Stimulated activated CD4-positive, alpha-beta T cell treated with anti-CD3 and anti-CD28 coated beads, TNF-alpha, amount 100 ng/mL, for 4 hours (primary cell): ENCODE measurements around the gene PRG3.
A peak's percentile ranks its signal among the peaks of the same experiment; 100 is the strongest.
"Not testable (repeated sequence)": the region's sequence is repeated elsewhere in the genome, so short reads cannot be mapped to it uniquely, and the experiment has no call there.

ENCODE experiments used
- DNase-seq, 3 experiments: peaks; one replicate each; pipeline ENCODE4 v3.0.0-alpha.2; 2020; ENCODE audit warnings: low read depth in 3 of 3

The PRG3 gene

GRCh38 chr11:57338142-57338541 is 42.8 kb downstream of the PRG3 start, which contains the start of gene P2RX3:
Gene P2RX3 (plus strand): TSS chr11:57338352. CDS start chr11:57338551, 199 bp downstream.
- no peak for DNase-seq

GRCh38 chr11:57336856-57337255 is 44.1 kb downstream of the PRG3 start:
- DNase-seq: not testable (repeated sequence)

GRCh38 chr11:57336111-57336666 is 44.8 kb downstream of the PRG3 start:
- DNase-seq: no peak

GRCh38 chr11:57335343-57336110 is 45.4 kb downstream of the PRG3 start, which contains the start of gene SSRP1:
Gene SSRP1 (minus strand): TSS chr11:57335892. CDS start chr11:57335121, 771 bp downstream.
- peak; percentile 72 to 79 (median 77) for DNase-seq

- DNase-seq: no peak
These were observed 46.0 kb downstream of the PRG3 start for GRCh38 chr11:57335023-57335342.

GRCh38 chr11:57332694-57333440 is 48.1 kb downstream of the PRG3 start:
- DNase-seq: no peak

- no peak for DNase-seq
These were observed 49.2 kb downstream of the PRG3 start for GRCh38 chr11:57331720-57332119.

- DNase-seq: no peak
These were observed 50.9 kb downstream of the PRG3 start for GRCh38 chr11:57330029-57330428.

GRCh38 chr11:57327721-57328120 is 53.2 kb downstream of the PRG3 start:
- DNase-seq: no peak
